Measurements from ENCODE around the gene MYH13. TPM values are rescaled to one million over a fixed set of nuclear protein-coding genes. Genes with fewer than 3 reads are reported as not detected.

The MYH13 gene
- total RNA-seq, 1 donor from 2014 or later = not detected

- DNase-seq (ENCODE audit: low read depth, low spot score) = no peak
These were observed 121.4 kb downstream of the MYH13 start for GRCh38 chr17:10251212-10251948.

Other genes with a start within 250 kb of the MYH13 start
- not detected in 2 replicates for gene GAS7, start 174.4 kb downstream of the MYH13 start, total RNA-seq
- gene MYH8, start 48.9 kb upstream of the MYH13 start, total RNA-seq = not detected in 2 replicates
- gene MYH4, start 96.6 kb upstream of the MYH13 start, total RNA-seq = not detected in 2 replicates
- not detected in 2 replicates for gene MYH1, start 145.5 kb upstream of the MYH13 start, total RNA-seq
- not detected in 2 replicates for gene MYH2, start 176.7 kb upstream of the MYH13 start, total RNA-seq

All from pulmonary artery endothelial cell (primary cell).